ENCODE measurements around the gene CASKIN2.
"Not testable (repeated sequence)": the region's sequence is repeated elsewhere in the genome, so short reads cannot be mapped to it uniquely, and the experiment has no call there.

Gene CASKIN2

GRCh38 chr17:75480281-75480680, 35.1 kb downstream of the CASKIN2 start:
- H3K4me3 ChIP-seq (ENCODE audit: low read depth, low read length) = no peak overlapping the region
- no peak for TF ChIP-seq CTCF (IDR thresholded peaks at IDR 0.05; ENCODE audit: borderline replicate concordance, insufficient read depth, low read depth, low read length)

DNA sequence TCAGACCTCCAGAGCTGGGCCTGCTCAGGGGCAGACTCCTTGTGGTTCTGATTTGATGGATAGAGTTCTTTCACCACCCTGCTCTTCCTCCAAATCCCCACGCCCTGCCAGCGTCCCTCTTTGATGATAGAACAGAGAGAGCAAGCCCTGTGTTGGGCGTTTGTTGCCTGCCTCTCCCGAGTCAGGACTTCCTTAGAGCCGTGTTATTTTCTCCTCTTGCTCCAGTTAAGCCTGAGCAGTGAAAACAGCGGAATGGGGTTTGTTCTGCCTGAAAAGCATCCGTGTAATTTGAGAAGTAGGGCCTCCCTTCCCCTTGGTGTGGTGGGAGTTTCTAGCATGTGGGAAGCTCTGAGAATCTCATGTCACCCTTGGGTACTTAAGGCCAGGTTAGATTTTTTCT, 36.8 kb downstream of the CASKIN2 start:
- no peak overlapping the region for H3K4me3 ChIP-seq (ENCODE audit: low read depth, low read length)
- TF ChIP-seq CTCF (IDR thresholded peaks at IDR 0.05; ENCODE audit: borderline replicate concordance, insufficient read depth, low read depth, low read length) = no peak

DNA sequence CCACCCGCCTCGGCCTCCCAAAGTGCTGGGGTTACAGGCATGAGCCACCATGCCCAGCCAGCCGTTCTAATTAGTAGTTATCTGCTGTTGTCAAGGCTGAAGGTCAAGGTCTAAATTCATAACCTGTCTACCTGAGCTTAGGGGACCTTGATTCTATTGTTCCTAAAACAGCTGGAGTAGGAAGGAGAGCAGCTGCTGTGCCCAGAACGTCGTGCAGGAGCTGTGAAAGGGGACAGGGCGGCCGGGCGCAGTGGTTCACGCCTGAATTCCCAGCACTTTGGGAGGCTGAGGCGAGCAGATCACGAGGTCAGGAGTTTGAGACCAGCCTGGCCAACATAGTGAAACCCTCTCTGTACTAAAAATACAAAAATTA, 37.9 kb downstream of the CASKIN2 start:
- not testable (repeated sequence) for H3K4me3 ChIP-seq (ENCODE audit: low read depth, low read length)

- no peak overlapping the region for H3K4me3 ChIP-seq (ENCODE audit: low read depth, low read length)
- no peak for TF ChIP-seq CTCF (IDR thresholded peaks at IDR 0.05; ENCODE audit: borderline replicate concordance, insufficient read depth, low read depth, low read length)
Measured at GRCh38 chr17:75476752-75477489, 38.4 kb downstream of the CASKIN2 start.

DNA sequence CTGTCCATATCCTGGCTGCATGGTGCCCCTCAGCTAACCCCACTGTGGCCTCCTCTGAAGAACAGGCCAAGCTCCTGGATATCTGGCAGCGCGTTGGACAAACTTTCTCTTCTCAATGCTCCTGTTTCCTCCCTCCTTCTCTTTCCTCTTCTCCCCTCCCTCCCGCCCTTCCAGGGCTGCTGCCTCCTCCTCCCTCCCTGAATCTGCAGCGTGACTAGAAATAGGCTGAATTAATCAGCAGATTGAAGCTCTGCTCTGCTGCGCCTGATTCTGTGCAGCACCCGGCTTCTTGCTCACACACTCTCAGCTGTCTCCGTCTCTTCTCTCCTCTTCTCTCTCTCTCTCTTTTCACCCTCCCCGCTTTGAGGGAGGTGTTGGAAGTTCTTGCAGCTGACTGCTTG, 39.1 kb downstream of the CASKIN2 start:
- TF ChIP-seq CTCF (IDR thresholded peaks at IDR 0.05; ENCODE audit: borderline replicate concordance, insufficient read depth, low read depth, low read length) = no peak
- H3K4me3 ChIP-seq (ENCODE audit: low read depth, low read length) = no peak overlapping the region

DNA sequence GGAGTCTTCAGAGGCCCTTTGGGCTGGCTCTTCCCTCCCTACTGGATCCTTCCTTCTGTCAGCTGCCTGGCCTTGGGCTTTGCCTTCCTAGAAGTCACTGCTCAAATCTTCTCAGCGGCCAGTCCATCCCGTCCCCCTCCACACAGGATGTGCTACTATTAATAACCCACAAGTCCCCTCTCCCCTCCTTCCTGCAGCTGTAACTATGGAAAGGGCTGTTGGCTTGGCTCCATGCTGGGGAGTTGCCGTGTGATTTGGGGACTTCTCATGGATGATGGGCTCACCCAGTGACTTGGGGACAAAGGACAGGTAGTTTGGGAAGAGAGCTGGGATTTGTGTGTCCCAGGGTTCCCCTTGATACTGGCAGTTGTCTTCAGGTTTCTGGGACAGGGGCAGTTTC, 39.5 kb downstream of the CASKIN2 start:
- no peak overlapping the region for H3K4me3 ChIP-seq (ENCODE audit: low read depth, low read length)
- no peak for TF ChIP-seq CTCF (IDR thresholded peaks at IDR 0.05; ENCODE audit: borderline replicate concordance, insufficient read depth, low read depth, low read length)

DNA sequence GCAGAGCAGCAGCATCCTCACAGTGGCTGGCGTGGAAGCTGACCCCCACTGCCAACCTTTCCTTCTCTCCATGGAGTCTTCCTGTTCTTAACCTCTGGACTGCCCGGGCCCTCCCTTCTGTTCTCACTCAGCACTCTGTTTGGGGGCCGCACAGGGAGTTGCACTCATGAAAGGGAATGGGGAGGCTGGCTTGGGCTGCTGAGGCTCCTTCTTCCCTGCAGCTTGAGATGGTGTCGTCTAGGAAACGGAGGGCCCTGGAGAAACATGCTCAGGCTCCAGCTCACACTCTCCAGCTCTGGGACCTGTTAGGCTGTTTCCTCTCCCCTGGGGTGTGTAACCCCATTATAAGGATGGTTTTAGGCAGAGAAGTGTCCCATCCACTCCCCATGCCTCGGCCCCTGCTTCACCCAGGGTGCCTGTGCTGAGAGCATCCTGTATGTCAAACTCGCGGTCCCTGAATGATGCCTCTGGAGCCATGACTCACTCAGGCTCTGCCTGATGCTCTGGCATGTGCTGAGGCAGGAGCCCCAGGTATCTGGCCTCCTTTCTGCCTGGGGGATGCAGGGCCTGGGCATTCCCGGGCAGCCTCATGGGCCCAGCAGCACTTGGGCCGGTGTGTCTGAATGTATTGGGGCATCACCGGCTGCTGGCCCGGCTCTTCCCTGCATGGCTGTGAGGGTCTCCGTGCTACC, 40.0 kb downstream of the CASKIN2 start:
- no peak overlapping the region for H3K4me3 ChIP-seq (ENCODE audit: low read depth, low read length)
- no peak for TF ChIP-seq CTCF (IDR thresholded peaks at IDR 0.05; ENCODE audit: borderline replicate concordance, insufficient read depth, low read depth, low read length)

Measured in GM12875 (cell line).